Type B pancreatic cell (in vitro differentiated cells): ENCODE results near the gene RAPGEF4. TPM values are rescaled to one million over a fixed set of nuclear protein-coding genes. Genes with fewer than 3 reads are reported as not detected.
"Not testable (repeated sequence)": the region's sequence is repeated elsewhere in the genome, so short reads cannot be mapped to it uniquely, and the experiment has no call there.

ENCODE experiments used
- DNase-seq: peaks from one replicate; pipeline ENCODE4 v3.0.0; 2021; ENCODE audit warnings: mixed read lengths; ENCODE audit not compliant: unreplicated experiment; ENCODE audit errors: extremely low spot score
- H3K27ac Mint-ChIP-seq: 2 replicates; pipeline ENCODE4 v1.8.0; 2021; ENCODE audit warnings: mild to moderate bottlenecking, mixed read lengths
- H3K27me3 Mint-ChIP-seq: 2 replicates; pipeline ENCODE4 v1.8.0; 2021; ENCODE audit warnings: mixed read lengths
- H3K36me3 Mint-ChIP-seq: 2 replicates; pipeline ENCODE4 v1.8.0; 2021; ENCODE audit warnings: mixed read lengths
- H3K4me1 Mint-ChIP-seq: one replicate; pipeline ENCODE4 v1.8.0; 2021; ENCODE audit warnings: mixed read lengths; ENCODE audit not compliant: unreplicated experiment
- H3K4me3 Mint-ChIP-seq: 2 replicates; pipeline ENCODE4 v1.8.0; 2021; ENCODE audit warnings: mild to moderate bottlenecking, mixed read lengths
- H3K9me3 Mint-ChIP-seq: 2 replicates; pipeline ENCODE4 v1.8.0; 2021; ENCODE audit warnings: mixed read lengths
- CTCF ChIP-seq: fragments of 200-600 bp; sonication (generic); conservative IDR thresholded peaks from 2 replicates; pipeline ENCODE4 v1.5.0; 2021; ENCODE audit warnings: antibody characterized with exemption, mild to moderate bottlenecking
- total RNA-seq: library from RNA; stranded (reverse); gene quantifications from 2 replicates; pipeline ENCODE4 v1.2.1, GENCODE V29; 2021; ENCODE audit warnings: low replicate concordance

The RAPGEF4 gene
- total RNA-seq, 1 donor from 2014 or later = 4.3 TPM

GRCh38 chr2:172790404-172790803 lies 54.8 kb downstream of the RAPGEF4 start:
- H3K27ac Mint-ChIP-seq = no peak overlapping the region
- no peak for DNase-seq
- no peak overlapping the region for H3K4me3 Mint-ChIP-seq
- no peaks in the 10 kb centered on the region for H3K36me3 Mint-ChIP-seq
- H3K9me3 Mint-ChIP-seq = no peaks in the 10 kb centered on the region
- H3K4me1 Mint-ChIP-seq = peaks cover 9% of the 10 kb centered on the region
- no peaks in the 10 kb centered on the region for H3K27me3 Mint-ChIP-seq
- TF ChIP-seq CTCF = no peak

DNA sequence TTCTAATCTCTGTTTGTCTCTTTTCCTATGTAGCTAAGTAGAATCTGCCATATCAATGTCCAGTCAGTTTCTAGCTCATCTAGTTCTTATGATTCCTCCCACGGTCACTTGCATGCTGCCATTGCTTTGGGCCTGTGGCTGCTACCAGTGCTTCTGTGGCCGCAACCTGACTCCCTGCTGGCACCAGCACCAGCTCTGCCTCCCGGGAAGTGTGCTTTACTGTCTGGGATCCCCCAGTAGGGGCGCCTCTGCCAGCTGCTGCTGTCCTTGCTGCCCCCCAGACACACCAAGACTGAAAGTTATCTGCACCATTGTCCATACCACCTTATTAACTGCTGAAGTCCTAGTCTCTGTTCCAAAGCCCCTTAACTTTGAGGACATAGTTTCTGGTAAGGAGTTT lies 56.3 kb downstream of the RAPGEF4 start:
- no peak for DNase-seq
- Mint-ChIP-seq H3K9me3 (no peaks in the 10 kb centered on the region), H3K36me3 (no peaks in the 10 kb centered on the region), H3K4me3 (no peak overlapping the region), H3K27ac (no peak overlapping the region), H3K27me3 (no peaks in the 10 kb centered on the region), H3K4me1 (peaks cover 5% of the 10 kb centered on the region)
- TF ChIP-seq CTCF = no peak

DNA sequence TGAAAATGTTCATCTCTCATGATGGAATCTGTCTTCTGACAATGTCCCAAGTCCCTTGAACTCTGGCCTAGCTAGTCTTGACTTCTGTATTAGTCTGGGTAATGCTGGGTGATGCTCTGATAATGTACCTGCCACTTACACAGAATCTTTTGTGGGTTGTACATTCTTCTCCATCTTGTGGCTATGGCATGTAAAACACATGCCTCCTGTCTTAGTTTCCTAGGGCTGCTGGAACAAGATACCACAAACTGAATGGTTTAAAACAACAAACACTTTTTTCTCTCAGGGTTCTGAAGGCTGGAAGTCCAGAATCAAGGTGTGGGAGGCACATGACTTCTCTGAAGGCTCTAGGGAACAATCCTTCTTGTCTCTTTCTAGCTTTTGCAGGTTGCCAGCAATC lies 57.1 kb downstream of the RAPGEF4 start:
- no peaks in the 10 kb centered on the region for H3K36me3 Mint-ChIP-seq
- H3K4me1 Mint-ChIP-seq = peaks cover 5% of the 10 kb centered on the region
- H3K27me3 Mint-ChIP-seq = no peaks in the 10 kb centered on the region
- no peak overlapping the region for H3K4me3 Mint-ChIP-seq
- no peak for TF ChIP-seq CTCF
- DNase-seq = no peak
- no peak overlapping the region for H3K27ac Mint-ChIP-seq
- H3K9me3 Mint-ChIP-seq = no peaks in the 10 kb centered on the region

GRCh38 chr2:172803308-172803707 lies 67.7 kb downstream of the RAPGEF4 start:
- not testable (repeated sequence) for H3K4me1 Mint-ChIP-seq, H3K27ac Mint-ChIP-seq, H3K27me3 Mint-ChIP-seq, DNase-seq, H3K9me3 Mint-ChIP-seq, H3K4me3 Mint-ChIP-seq
- H3K36me3 Mint-ChIP-seq = peaks cover 11% of the 10 kb centered on the region

- peaks cover 10% of the 10 kb centered on the region for H3K9me3 Mint-ChIP-seq
- H3K4me3 Mint-ChIP-seq = no peak overlapping the region
- no peak for DNase-seq
- peaks cover 2% of the 10 kb centered on the region for H3K27me3 Mint-ChIP-seq
- H3K27ac Mint-ChIP-seq = no peak overlapping the region
- peaks cover 9% of the 10 kb centered on the region for H3K4me1 Mint-ChIP-seq
- no peak for TF ChIP-seq CTCF
- H3K36me3 Mint-ChIP-seq = peaks cover 11% of the 10 kb centered on the region
These were observed 68.8 kb downstream of the RAPGEF4 start for GRCh38 chr2:172804423-172804822.

- Mint-ChIP-seq H3K27me3 (peaks cover 2% of the 10 kb centered on the region), H3K4me1 (peaks cover 9% of the 10 kb centered on the region), H3K4me3 (no peak overlapping the region), H3K36me3 (peaks cover 8% of the 10 kb centered on the region), H3K27ac (no peak overlapping the region), H3K9me3 (peaks cover 6% of the 10 kb centered on the region)
- DNase-seq = no peak
- peak; percentile 96 for TF ChIP-seq CTCF
These were observed 70.8 kb downstream of the RAPGEF4 start for GRCh38 chr2:172806493-172806892.
